Pons (tissue), 1 donor: ENCODE measurements around the gene TMTC2.
A peak's percentile ranks its signal among the peaks of the same experiment; 100 is the strongest.

Source experiments
- DNase-seq: peaks from one replicate; pipeline ENCODE4 v3.0.0-alpha.2; 2016; ENCODE audit warnings: low spot score

TMTC2 gene

DNA sequence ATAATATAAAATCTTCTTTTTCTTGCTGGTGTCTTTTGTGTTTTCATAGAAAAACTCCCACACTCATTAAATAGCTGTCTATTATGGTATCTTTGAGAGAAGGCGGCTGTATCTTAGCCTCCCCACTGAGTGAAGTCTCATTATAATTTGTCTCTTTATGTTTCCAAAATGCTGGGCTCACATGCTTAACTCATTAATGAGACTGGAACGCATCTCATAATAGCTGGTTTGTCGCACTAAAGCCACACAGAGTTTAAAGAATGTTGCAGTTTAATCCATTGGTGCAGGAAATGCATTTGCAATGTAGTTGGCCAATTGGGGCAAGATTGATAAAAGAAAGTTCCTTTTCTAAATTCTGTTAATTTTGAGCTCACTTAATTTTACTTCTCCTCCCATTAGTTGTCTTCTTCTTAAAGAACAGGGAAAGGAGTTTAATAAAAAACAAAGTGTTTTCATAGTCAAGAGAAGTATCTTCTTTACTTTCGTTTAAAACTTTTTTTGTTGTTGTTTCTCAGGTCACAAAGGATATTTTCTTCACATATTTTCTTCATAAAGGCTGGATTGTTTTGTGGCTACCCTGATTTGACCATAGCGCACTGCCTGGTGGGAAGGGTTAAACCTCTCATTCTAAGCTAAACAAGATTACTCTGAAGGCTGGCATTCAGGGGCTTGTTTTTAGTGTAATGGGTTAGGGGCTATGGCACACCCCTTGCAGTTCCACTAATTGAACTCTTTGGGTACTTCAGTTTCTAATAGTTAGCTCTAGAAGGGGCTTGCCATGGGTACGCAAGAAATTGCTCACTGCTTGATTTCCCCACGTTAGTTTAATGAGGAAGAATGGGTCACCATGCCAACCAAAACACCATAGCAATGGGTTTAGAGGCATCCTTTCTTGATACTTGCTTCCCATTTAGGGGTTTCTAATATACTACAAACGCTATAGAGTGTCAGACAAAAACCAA lies 197.0 kb downstream of the TMTC2 start:
- no peak for DNase-seq

DNA sequence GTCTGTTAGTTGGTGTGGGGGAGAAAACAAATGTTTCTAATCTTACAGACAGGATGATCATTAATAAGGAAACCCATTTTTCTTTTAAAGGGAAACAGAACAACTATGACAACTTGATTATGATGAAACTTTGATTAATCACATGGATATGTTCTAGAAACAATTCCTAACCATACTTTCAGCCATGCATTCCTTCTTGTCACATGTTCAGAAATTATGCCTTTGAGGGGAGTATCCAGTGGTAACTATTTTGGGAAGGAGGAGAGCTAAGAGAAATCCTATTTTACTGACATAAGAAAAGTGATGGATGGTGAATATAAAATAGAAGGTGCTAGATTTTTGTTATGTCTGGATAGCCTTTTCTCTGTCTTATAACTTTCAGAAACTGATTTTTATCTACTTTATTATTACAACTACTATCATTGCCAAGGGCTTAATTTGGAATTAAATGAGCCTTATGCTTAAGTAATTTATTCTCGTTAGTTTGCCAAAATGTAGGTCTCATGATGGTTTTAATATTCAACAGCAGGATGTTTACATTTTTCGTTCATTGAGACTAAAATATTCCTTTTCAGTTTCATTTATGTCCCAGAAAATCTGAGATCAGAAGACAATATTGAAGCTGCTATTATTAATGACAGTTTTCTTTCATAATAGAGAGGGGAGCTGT lies 200.1 kb downstream of the TMTC2 start:
- DNase-seq, result no peak

DNA sequence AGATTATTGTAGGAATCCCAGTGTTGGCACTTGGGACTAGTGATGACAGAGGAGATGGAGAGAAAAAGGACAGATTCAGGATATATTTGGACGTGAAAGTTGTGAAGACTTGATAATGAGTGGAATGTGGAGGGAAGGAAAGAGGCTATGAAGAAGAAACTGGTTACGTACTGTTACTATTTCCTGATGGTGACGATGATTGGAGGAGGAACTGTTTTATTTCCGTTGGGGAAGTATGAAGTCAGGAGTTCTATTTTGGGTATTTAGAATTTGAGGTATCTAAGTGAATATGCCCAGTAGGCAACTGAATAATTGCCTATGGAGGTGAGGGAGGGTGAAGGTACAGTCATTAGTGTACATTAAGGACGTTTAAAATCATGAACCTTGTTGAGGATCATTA lies 207.2 kb downstream of the TMTC2 start:
- DNase-seq, result no peak

DNA sequence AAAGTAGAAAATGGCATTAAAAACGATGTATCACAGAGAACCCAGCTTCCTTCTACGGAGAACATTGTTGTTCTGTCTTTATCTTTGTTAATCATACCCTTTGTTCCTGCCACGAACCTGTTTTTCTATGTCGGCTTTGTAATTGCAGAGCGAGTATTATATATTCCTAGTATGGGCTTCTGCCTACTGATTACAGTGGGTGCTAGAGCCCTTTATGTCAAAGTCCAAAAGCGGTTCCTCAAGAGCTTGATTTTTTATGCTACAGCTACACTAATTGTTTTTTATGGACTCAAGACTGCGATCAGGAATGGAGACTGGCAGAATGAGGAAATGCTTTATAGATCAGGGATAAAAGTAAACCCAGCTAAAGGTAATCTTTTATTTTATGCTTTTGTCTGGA lies 209.6 kb downstream of the TMTC2 start:
- no peak for DNase-seq

DNA sequence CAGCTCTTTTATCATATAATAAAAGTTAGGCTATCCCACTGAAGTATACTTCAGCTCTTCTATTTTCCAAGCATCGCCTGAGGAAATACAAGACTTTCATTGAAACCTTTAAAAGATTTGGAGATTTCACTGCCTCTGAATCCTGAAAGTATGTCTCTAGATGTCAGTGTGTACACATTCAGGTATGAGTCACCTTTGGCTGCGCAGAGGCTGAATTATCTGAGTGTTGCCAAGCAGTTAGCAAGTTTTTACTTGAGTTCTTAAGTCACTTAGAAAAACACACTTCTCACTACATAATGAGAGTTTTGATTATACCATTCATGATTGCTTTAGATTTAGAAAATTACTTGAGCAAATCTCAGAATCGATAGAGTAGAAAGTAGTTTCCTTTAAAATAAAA lies 210.3 kb downstream of the TMTC2 start:
- peak; percentile 65 for DNase-seq

DNA sequence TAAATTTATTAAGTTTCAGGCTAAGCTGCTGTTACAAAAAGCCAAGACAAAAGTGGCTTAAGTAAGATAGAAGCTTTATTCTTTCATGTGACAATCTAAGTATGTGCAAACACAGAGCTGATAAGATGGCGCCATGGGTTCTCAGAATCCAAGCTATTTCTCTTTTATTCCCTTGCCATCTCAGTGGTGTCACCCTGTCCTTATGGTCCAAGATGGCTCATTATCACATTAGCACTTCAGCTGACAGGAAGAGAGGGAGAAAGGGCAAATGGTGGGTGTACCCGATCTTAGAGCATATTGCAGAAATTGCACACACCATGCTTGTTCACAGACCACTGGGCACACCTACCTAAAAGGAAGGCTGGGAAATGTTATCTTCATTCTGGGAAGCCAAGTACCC lies 211.7 kb downstream of the TMTC2 start:
- no peak for DNase-seq

DNA sequence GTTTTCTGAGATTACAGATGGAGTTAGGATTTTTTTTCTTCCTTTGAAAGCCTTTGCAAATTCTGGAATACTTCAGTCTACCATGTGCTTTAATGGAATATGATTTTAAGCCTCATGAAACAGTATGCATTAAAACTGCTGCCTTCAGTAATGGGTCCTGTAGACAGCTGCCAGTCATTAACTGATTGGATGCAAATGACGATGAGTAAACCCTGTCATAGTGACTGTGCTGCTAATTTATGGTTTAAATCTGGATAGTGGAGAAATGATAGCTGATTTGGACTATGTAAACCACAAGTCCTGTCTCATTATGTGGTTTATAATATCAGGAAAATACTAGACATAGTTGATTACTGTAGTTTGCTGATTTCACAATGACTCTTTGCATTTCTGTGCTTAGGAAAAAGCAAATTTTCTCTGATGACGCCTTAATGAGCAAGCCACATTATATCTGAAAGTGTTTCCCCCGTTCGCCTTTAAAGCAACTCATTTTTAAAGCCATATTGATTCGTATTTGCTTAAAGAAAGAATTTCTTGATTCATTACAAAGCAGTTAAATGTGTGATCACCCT lies 217.6 kb downstream of the TMTC2 start:
- DNase-seq, result no peak

DNA sequence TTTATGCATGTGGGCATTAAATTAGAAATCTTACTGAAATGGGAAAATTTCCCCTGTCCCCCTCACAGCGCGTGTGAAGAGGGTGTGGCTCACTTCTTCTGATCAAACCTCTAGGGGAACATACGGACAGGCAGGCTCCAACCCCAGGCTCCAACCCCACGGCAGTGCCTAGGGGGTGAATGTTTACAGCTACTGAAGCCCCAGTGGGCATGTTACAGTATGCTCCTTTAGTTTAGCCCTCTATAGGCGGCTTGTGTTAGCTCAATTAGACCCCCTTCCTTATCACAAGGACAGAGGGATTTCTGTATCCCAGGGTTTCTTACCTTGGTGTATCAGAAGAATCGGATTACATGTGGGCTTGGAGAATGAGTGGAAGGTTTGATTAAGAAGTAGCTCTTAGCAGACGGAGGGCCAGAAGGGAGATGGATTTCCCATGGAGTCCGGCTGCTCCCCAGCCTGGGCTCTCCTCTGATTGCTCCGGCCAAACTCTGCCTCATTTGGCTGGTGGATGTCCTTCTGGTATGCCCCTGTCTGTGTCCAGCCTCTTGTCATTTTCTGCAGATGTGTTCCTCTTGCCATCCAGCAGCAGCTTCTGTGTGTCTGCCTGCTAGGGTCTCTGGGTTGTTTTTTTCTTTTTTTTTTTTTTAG lies 223.7 kb downstream of the TMTC2 start:
- DNase-seq, result no peak

DNA sequence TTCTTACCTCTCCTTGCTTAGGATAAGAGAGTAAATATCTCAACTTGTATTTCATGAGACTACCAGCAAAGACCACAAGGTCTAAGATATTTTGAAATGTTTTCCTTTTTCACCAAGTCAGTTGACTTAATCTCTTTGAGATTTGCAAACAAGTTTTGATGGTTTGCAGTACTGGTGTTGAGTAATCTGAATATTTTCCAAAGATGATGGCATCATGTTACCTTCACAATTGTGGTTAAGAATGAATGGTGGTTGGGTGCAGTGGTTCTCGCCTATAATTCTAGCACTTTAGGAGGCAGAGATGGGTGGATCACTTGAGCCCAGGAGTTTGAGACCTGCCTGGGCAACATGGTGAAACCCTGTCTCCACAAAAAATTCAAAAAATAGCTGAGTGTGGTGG lies 225.7 kb downstream of the TMTC2 start:
- no peak for DNase-seq

DNA sequence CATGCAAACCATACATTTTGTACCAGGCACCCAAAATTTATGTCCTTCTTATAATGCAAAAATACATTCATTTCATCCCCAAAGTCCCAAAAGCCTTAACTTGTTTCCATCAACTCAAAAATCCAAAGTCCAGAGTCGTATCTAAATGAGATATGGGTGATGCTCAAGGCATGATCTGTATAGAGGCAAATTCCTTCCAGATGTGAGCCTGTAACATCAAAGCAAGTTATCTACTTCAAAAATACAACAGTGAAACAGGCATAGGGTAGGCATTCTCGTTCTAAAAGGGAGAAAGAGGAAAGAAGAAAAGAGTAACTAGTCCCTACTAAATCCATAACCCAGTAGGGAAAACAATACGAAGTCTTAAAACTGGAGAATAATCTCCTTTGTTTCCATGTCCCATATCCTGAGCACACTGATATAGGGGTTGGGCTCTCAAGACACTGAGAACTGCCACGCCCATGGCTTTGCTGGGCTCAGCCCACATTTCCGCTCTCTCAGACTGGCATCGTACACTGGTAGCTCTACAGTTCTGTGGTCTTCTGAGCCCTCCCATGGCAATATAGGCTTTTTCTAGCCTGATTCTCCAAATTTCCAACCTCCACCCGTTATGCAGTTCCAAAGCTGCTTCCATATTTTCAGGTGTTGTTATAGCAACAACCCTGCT lies 232.8 kb downstream of the TMTC2 start:
- DNase-seq, result no peak

DNA sequence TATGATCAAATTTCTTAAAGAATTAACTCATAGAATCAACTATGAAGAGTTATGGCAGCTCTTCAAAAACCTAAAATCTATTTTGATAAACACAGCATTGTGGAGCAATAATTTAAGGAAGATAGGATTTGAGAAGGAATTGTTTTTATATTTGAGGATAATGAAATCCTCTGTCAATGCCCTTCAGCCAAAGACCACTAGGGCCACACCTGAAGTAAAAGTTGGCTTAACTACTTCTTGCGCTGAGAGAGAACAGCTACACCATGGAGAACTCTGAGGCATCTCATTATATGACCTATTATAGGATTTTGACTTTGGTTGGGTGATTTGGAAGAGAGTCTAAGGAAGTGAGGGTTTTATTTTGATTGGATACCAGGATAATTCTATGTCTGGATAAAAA lies 237.2 kb downstream of the TMTC2 start:
- no peak for DNase-seq

DNA sequence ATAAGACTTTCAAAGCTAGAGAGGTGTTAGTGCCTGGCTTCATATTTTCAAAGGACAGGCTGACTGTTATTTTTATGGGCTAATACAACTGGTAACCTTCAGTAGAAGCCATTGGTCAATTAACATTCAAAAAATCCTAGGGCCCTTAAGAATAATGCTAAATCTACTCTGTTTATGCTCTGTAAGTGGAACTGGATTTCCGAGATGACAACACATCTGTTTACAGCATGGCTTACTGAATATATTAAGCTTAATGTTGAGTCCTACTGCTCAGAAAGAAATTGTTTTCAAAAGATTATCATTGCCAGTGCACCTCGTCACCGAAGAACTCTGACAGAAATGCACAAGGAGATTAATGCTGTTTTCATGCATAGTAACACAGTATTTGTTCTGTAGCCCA lies 239.9 kb downstream of the TMTC2 start:
- DNase-seq, result no peak

DNA sequence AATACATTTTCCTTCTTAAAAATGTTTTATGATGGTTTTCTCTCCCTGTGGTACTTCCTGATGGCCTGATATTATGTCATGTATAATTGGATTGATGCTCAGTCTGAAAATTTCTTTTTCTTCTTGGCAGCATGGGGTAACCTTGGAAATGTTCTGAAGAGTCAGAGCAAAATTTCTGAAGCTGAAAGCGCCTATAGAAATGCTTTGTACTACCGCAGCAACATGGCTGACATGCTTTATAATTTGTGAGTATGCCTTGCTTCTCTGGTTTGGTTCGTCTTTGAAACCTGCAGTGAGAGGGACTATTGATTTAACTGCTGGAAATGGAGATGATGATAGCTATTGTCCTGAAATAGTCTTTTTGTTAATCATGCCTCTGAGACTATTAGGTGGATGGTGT lies 243.6 kb downstream of the TMTC2 start:
- DNase-seq, result no peak

DNA sequence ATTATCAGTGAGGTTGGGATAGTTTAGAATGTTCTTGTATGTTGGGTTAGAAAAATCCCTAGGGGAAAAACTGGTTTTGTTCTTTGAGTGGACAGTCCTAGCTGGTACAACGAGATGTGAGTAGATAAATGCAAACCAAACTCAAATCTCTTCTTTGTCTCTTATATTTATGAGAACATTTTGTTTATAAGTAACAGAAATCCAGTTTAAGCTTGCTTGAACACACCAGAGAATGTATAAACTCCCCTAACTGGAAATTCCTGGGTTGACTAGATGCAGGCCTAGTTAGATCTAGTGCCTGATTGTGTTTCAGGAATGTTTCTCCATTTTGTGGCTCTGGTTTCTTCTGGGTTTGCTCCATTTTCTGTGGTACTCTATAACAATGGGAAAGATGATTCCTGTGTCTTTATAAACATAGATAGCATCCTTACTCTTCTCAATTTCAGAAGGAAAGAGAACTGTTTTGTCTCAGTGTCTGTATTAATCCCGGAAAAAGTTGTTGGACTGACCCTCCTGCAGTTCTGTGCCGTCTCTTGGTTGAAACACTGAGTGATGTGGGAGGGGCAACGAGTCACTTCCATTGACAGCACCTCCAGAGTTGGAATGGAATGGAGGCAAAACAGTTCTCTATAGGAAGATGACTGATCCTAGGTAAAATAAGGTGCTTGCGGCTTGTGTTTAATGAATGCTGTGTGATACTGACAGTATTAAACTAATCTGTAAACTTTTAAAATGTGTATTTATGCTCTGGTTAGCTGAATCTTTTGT lies 244.8 kb downstream of the TMTC2 start:
- no peak for DNase-seq

DNA sequence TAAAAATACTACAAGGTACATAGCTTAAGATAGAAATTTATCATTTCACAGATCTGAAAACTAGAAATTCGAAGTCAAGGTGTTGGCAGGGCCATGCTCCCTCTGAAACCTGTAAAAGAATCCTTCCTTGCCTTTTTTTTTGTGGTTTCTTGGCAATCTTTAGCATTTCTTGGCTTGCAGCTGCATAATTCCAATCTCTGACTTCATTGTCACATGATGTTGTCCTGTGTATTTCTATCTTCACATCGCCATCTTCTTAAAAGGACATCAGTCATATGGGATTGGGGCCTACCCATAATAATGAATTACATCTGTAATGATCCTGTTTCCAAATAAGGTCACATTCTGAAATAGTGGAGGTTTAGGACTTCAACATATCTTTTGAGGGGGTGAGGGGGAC lies 250.4 kb downstream of the TMTC2 start:
- DNase-seq, result no peak

DNA sequence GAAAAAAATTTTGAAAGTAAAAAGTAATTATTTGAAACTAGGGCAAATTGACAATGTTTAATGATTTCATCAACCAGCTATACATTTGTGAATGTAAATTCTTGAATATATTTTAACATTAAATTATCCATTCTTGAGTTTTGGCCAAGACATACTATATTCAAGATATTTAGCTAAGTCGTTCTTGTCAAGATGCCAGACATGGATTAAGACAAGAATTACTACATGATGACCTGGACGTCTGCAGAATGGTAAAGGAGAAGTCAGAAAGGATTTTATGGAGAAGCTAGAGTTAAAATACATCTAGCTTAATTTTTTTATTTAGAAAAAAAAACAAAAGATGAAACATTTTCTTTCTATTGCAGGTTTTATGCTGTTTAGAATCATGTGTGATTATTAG lies 255.8 kb downstream of the TMTC2 start:
- no peak for DNase-seq

DNA sequence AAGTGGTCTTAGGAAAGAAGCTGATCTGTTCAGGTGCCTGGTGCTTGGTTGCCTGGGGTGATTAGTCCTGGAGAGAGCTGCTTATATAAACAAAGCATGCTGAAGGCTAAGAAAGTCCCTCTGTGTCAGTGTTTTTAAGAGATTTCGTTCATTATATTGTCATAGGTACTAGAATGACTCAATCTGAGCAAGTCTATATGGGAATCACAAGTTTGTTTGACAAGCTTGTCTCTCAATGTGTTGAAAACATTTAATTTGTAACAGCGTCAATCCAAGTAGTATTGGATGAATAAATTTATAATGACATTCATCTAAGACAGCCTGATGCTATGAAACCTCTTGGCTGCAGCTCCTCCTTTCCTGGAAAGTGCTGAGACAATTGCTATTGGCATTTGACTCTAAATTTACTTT lies 256.3 kb downstream of the TMTC2 start:
- DNase-seq, result no peak

DNA sequence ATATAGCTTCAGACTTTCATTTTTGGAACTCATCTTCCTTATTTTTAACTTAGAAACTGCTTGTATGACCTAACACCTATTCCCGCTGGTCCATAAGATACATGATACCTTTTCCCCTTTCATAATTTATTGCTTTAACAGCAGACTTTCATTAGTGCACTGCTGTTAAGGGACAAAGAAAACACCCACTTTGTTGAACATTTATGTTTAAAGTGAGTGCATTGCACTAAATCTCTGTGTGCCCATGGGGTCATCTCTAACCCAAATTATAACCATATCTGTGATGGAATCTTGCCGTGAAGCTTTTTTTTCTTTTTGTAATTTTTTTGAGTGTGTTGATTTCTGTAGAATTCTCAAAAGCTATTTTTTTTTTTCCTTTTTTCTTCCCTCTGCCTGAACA lies 261.8 kb downstream of the TMTC2 start:
- DNase-seq, result no peak

DNA sequence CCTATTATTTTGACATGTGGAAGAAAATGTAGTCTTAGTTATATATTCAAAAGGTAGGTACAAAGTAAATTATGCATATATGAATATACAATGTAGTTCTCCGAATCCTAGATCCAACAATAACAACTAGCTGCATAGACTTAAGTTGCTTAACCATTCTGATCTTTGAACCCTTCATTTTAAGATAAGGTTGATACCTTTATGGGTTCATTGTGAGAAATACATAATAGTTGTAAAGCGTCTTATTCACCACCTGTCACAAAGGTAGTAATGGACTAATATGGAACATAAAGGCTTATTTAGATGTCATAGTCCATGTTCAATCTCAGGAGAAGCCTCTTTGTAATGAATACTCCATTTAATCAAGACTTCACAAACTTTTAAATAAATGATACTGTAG lies 263.6 kb downstream of the TMTC2 start:
- DNase-seq, result no peak

DNA sequence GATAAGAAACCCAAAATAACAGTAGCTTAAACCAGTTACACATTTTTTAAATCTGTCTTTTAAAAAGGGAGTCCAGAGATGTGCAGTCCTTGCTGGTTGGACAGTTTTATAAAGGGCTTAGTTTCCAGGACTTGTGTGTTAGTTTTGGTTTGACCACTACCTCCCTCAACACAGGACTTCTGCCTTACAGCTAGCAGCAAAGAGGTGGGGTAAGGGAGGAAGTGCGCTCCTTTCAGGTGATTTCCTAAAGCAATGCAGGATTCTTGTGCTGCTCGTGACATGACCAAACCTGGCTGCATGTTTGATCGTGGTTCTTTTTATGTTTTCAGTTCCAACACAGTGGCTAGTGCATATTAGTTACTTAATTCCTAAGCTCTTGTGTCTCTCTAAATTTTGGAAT lies 266.2 kb downstream of the TMTC2 start:
- DNase-seq, result no peak

DNA sequence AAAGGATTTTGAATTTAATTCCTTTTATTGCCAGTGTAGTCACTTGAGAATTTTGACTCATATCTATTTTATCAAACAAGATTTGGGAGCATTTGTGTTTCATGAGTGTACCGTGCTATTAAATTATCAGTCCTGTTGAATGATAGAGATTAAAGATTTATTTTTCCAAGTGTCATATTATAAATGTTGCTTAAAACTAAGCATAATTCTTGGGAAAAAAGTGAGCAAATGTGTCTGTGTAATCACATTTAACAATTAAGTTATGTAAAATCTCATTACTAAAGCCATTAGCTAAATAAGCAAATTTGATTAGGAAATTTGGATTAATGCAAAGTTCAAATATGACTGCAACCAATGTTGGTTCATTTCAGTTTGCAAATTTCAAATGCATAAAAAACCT lies 266.7 kb downstream of the TMTC2 start:
- DNase-seq, result no peak
